Peyer's patch (tissue), 4 donors: Measurements from ENCODE around the gene AAMDC. TPM values are rescaled to one million over a fixed set of nuclear protein-coding genes. Genes with fewer than 3 reads are reported as not detected.
"Not testable (repeated sequence)": the region's sequence is repeated elsewhere in the genome, so short reads cannot be mapped to it uniquely, and the experiment has no call there.

Experiments used
- DNase-seq, 3 donors: peaks; one replicate each; pipeline ENCODE4 v3.0.0-alpha.2; 2017 to 2019
- H3K27ac ChIP-seq, 4 donors: fragments of 200-600 bp; sonication (generic); one replicate each; pipeline ENCODE4 v1.5.1; 2016 to 2019
- H3K27me3 ChIP-seq, 2 donors: fragments of 200-600 bp; sonication (generic); one replicate each; pipeline ENCODE4 v1.5.1; 2019
- H3K36me3 ChIP-seq, 3 donors: fragments of 200-600 bp; sonication (generic); one replicate each; pipeline ENCODE4 v1.5.1; 2016 to 2019
- H3K4me1 ChIP-seq, 4 donors: fragments of 200-600 bp; sonication (generic); one replicate each; pipeline ENCODE4 v1.5.1; 2016 to 2019
- H3K4me3 ChIP-seq, 4 donors: fragments of 200-600 bp; sonication (generic); 1 replicate in 3 of 4; 2 replicates in 1 of 4; pipeline ENCODE4 v1.5.1; 2016 to 2019; ENCODE audit warnings: mild to moderate bottlenecking in 1 of 4
- H3K9me3 ChIP-seq, 4 donors: fragments of 200-600 bp; sonication (generic); one replicate each; pipeline ENCODE4 v1.5.1; 2016 to 2019; ENCODE audit warnings: mild to moderate bottlenecking in 1 of 4
- POLR2A ChIP-seq, 2 donors: fragments of 450-650 bp; IDR thresholded peaks; one replicate each; pipeline ENCODE4 v1.5.1; 2017; ENCODE audit warnings: antibody characterized with exemption in 2 of 2, mild to moderate bottlenecking in 2 of 2, moderate library complexity in 2 of 2
- total RNA-seq, 4 donors: library from RNA; depleted of rRNA; stranded (reverse); fragments of >200 nt; gene quantifications; one replicate each; pipeline ENCODE4 v1.1.0, GENCODE V29; 2016
- TF ChIP-seq, protein P1 (sequence below), 6 experiments: fragments of 450-650 bp in 4 of 6; fragments of 200-600 bp in 2 of 6; sonication (generic) in 1 of 6; IDR thresholded peaks; one replicate each; pipeline ENCODE4 v1.5.1; 2017 to 2019; ENCODE audit warnings: antibody characterized with exemption in 6 of 6, mild to moderate bottlenecking in 3 of 6, moderate library complexity in 1 of 6

Gene AAMDC
- total RNA-seq, 4 donors from 2014 or later, result 9.0 to 16.6 (median 14.8) TPM; not detected in 1

DNA sequence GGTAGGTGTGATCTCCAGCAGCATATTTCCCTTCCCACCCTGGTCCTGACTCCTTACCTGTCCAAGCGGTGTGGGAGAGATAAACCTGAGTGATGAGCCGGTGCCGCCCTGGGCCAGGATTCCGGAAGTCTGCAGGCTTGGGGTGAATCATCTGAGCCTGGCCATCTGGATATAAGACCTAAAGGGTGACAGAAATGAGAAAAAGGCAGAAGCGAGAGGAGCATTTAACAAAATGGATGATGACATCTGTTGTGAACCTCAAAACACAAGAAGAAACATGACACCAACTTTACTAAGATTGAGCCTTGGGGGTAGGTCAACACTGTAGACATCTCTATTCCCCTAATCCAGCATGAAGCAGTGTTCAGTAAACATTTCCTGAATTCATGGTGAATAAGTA, 62.8 kb downstream of the AAMDC start:
- Histone ChIP-seq H3K27me3 (no peaks in the 10 kb centered on the region), H3K4me1 (no peaks in the 10 kb centered on the region), H3K4me3 (no peak overlapping the region), H3K27ac (no peak overlapping the region), H3K9me3 (no peaks in the 10 kb centered on the region), H3K36me3 (peaks cover 0 to 69% (median 0%) of the 10 kb centered on the region in 3 donors)
- TF ChIP-seq, protein P1, sequence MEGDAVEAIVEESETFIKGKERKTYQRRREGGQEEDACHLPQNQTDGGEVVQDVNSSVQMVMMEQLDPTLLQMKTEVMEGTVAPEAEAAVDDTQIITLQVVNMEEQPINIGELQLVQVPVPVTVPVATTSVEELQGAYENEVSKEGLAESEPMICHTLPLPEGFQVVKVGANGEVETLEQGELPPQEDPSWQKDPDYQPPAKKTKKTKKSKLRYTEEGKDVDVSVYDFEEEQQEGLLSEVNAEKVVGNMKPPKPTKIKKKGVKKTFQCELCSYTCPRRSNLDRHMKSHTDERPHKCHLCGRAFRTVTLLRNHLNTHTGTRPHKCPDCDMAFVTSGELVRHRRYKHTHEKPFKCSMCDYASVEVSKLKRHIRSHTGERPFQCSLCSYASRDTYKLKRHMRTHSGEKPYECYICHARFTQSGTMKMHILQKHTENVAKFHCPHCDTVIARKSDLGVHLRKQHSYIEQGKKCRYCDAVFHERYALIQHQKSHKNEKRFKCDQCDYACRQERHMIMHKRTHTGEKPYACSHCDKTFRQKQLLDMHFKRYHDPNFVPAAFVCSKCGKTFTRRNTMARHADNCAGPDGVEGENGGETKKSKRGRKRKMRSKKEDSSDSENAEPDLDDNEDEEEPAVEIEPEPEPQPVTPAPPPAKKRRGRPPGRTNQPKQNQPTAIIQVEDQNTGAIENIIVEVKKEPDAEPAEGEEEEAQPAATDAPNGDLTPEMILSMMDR (IDR thresholded peaks at IDR 0.05), result no peak
- TF ChIP-seq POLR2A (IDR thresholded peaks at IDR 0.05), result no peak
- DNase-seq, result no peak

DNA sequence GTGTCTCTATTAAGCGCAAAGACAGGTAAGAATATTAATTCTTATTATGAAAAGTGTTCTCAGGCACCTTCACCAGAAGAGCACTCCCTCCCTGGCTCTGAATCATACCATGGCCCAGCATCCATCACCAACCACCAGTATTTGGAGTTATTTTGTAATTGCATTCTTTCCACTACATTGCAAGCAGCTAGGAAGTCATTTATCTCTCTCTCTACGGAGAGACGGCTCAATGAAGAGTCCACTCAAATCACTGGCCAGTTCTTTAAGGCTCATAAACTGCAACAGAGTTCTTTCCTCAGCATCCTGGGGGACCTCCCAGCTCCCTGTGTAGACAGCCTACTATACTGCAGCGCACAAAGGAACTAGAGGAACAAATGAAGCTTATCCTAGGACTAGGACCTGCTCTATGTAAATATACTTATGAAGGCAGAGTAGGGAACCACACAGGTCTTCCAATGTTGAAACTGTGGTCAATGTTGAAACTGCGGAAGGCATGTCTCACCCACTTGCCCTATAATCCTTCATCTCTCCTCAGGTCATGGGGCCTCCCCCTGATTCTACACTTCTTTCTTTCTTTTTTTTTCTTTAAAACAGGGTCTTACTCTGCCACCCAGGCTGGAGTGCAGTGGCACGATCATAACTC, 63.4 kb downstream of the AAMDC start:
- Histone ChIP-seq H3K27ac (no peak overlapping the region), H3K36me3 (peaks cover 0 to 68% (median 0%) of the 10 kb centered on the region in 3 donors), H3K4me1 (no peaks in the 10 kb centered on the region), H3K27me3 (no peaks in the 10 kb centered on the region), H3K9me3 (no peaks in the 10 kb centered on the region), H3K4me3 (no peak overlapping the region)
- TF ChIP-seq, protein P1 (IDR thresholded peaks at IDR 0.05), result no peak
- TF ChIP-seq POLR2A (IDR thresholded peaks at IDR 0.05), result no peak
- DNase-seq, result no peak

DNA sequence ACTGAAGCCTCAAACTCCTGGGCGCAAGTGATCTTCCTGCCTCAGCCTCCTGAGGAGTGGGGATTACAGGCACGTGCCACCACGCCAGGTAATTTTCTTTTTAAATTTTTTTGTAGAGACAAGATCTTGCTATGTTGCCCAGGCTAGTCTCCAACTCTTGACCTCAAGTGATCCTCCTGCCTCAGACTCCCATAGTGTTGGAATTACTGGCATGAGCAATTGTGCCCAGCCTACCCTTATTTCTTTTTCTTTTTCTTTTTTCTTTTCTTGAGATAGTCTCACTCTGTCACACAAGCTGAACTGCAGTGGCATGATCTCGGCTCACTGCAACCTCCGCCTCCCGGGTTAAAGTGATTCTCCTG, 63.9 kb downstream of the AAMDC start:
- H3K36me3 ChIP-seq, result peaks cover 0 to 70% (median 0%) of the 10 kb centered on the region in 3 donors
- H3K9me3 ChIP-seq, result no peaks in the 10 kb centered on the region
- H3K27me3 ChIP-seq, result no peaks in the 10 kb centered on the region
- H3K27ac ChIP-seq, result no peak overlapping the region
- no peak for TF ChIP-seq POLR2A (IDR thresholded peaks at IDR 0.05)
- TF ChIP-seq, protein P1 (IDR thresholded peaks at IDR 0.05), result no peak
- H3K4me3 ChIP-seq, result no peak overlapping the region
- no peak for DNase-seq
- H3K4me1 ChIP-seq, result no peaks in the 10 kb centered on the region

DNA sequence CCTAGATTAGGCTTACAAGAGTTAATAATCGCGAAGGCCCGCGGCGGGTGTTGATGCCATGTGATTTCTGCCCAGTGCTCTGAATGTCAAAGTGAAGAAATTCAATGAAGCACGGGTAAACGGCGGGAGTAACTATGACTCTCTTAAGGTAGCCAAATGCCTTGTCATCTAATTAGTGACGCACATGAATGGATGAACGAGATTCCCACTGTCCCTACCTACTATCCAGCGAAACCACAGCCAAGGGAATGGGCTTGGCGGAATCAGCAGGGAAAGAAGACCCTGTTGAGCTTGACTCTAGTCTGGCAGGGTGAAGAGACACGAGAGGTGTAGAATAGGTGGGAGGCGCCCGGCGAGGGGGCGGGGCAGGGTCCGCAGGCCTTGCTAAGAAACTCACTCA, 65.5 kb downstream of the AAMDC start:
- TF ChIP-seq, protein P1 (IDR thresholded peaks at IDR 0.05), result no peak
- TF ChIP-seq POLR2A (IDR thresholded peaks at IDR 0.05), result no peak
- H3K4me3 ChIP-seq, result no peak overlapping the region
- no peak overlapping the region for H3K27ac ChIP-seq
- no peaks in the 10 kb centered on the region for H3K9me3 ChIP-seq
- peaks cover 0 to 56% (median 0%) of the 10 kb centered on the region in 3 donors for H3K36me3 ChIP-seq
- DNase-seq, result no peak
- no peaks in the 10 kb centered on the region for H3K4me1 ChIP-seq
- H3K27me3 ChIP-seq, result no peaks in the 10 kb centered on the region

DNA sequence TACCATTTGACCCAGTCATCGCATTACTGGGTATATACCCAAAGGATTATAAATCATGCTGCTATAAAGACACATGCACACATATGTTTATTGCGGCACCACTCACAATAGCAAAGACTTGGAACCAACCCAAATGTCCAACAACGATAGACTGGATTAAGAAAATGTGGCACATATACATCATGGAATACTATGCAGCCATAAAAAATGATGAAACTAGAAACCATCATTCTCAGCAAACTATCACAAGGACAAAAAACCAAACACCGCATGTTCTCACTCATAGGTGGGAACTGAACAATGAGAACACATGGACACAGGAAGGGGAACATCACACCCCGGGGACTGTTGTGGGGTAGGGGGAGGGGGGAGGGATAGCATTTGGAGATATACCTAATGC, 68.1 kb downstream of the AAMDC start:
- not testable (repeated sequence) for H3K27ac ChIP-seq, H3K9me3 ChIP-seq, DNase-seq, H3K4me1 ChIP-seq, H3K4me3 ChIP-seq, H3K27me3 ChIP-seq
- peaks cover 0 to 39% (median 0%) of the 10 kb centered on the region in 3 donors for H3K36me3 ChIP-seq

DNA sequence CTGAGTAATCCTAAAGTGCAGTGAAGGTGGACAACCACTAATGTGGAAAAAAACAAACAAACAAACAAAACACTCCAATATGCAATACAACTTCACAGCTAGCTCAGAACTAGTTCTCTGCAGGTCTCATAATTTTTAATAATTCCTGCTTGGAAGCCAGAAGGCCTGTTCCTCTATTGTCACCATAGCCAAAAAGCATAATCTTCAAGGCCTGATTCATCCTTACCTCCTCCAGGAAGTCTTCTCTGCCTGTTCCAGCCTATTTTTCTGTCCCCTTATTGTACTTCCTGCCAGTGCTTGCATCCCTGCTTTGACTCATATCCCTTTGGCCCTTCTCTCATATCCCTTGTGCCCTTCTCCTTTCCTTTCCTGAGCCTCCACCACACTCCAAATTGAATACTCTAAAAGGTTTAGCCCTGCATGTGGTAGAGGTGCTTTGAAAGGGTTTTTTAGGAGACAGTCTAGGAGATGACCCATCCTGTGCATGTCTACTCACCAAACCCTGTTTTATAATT, 69.2 kb downstream of the AAMDC start:
- not testable (repeated sequence) for H3K9me3 ChIP-seq, H3K27ac ChIP-seq, H3K4me3 ChIP-seq, H3K4me1 ChIP-seq, DNase-seq, H3K27me3 ChIP-seq
- peaks cover 0 to 30% (median 0%) of the 10 kb centered on the region in 3 donors for H3K36me3 ChIP-seq

DNA sequence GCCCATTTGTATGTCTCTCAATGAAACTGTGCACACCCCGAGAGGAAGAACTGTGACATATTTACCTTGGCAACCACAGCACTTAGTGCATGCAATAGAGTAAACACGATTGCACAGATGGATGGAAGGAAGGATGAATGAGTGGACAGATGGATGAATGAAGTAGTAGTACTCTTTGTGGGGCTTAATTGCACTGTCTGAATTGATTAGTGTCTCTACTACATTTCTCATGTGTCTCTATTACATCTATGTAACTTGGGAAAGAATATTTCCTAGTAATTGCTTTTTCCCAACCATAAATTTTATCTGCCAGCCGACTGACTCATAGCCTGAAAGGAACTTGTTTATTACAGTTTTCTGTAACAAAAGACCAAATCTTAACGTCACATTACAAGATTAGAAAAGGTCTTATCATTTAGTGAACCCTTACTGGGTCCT, 69.7 kb downstream of the AAMDC start:
- H3K36me3 ChIP-seq, result peaks cover 0 to 29% (median 0%) of the 10 kb centered on the region in 3 donors
- not testable (repeated sequence) for H3K4me3 ChIP-seq, H3K9me3 ChIP-seq, DNase-seq, H3K27me3 ChIP-seq, H3K4me1 ChIP-seq, H3K27ac ChIP-seq

DNA sequence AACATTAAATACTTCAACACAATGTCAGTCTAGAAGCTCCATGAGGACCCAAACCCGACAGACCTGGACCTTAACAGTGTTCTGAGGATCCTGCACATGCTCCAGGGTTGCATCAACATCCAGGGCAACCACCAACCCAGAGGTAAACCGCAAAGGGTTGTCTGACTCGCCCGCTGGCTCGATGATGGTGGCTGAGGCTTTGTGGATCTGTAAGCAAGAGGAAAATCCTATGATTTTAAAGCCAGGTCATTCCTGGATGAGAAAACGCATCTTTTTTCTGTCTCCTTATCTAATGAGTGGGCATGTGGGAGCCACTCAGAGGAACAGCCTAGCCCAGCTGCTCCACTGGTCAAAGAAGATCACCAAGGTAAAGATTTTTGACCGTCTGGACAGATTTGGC, 70.3 kb downstream of the AAMDC start:
- DNase-seq, H3K4me1 ChIP-seq, H3K9me3 ChIP-seq, H3K27me3 ChIP-seq, H3K27ac ChIP-seq, H3K4me3 ChIP-seq: not testable (repeated sequence)
- H3K36me3 ChIP-seq, result peaks cover 0 to 23% (median 0%) of the 10 kb centered on the region in 3 donors

DNA sequence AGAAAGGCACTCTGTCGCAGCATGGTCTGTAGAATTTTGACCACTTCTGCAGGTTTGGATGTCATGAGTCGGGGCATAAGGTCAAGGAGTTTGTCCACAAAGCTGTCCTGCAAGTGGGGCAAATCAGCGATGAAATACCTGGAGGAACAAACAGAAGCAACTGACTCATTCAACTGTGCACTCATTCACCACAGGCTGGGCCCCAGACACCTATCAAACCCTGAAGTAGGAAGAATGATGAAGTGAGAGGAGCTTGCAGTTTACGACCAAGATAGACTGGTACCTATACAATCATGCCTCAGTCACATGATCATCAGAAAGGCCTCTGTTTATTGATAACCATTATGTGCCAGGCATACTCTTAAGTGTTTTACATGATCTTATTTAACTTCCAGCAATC, 70.8 kb downstream of the AAMDC start:
- peaks cover 0 to 18% (median 0%) of the 10 kb centered on the region in 3 donors for H3K36me3 ChIP-seq
- not testable (repeated sequence) for H3K4me1 ChIP-seq, H3K27ac ChIP-seq, DNase-seq, H3K4me3 ChIP-seq, H3K27me3 ChIP-seq, H3K9me3 ChIP-seq

DNA sequence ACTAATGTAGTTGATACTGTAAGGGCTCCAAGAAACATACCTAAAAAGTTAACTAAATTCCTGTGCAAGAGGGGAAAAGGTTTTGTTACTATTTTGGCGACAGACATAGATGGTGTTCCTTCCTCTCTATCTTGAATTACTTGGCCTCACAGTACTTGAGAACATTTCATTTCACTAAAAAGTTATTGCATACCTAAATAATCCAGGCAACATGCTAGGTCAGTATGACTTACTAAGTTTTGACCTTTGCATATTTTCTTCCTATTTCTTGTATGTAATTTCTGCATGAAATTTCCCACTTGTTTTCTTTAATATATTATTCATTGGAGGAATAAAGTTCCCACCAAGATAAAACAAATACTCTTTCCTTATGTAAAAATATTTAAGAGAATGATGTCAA, 74.0 kb downstream of the AAMDC start:
- not testable (repeated sequence) for DNase-seq, H3K27ac ChIP-seq, H3K9me3 ChIP-seq, H3K4me3 ChIP-seq, H3K27me3 ChIP-seq, H3K4me1 ChIP-seq
- H3K36me3 ChIP-seq, result peaks cover 0 to 13% (median 0%) of the 10 kb centered on the region in 3 donors
